Activated T-cell treated with anti-CD3 and anti-CD28 coated beads for 1 hour (primary cell): Measurements from ENCODE around the gene SMARCD2.
"Not testable (repeated sequence)": the region's sequence is repeated elsewhere in the genome, so short reads cannot be mapped to it uniquely, and the experiment has no call there.

ENCODE experiments used
- DNase-seq: peaks from one replicate; pipeline ENCODE4 v3.0.0-alpha.2; 2020; ENCODE audit warnings: low read depth

Gene SMARCD2

DNA sequence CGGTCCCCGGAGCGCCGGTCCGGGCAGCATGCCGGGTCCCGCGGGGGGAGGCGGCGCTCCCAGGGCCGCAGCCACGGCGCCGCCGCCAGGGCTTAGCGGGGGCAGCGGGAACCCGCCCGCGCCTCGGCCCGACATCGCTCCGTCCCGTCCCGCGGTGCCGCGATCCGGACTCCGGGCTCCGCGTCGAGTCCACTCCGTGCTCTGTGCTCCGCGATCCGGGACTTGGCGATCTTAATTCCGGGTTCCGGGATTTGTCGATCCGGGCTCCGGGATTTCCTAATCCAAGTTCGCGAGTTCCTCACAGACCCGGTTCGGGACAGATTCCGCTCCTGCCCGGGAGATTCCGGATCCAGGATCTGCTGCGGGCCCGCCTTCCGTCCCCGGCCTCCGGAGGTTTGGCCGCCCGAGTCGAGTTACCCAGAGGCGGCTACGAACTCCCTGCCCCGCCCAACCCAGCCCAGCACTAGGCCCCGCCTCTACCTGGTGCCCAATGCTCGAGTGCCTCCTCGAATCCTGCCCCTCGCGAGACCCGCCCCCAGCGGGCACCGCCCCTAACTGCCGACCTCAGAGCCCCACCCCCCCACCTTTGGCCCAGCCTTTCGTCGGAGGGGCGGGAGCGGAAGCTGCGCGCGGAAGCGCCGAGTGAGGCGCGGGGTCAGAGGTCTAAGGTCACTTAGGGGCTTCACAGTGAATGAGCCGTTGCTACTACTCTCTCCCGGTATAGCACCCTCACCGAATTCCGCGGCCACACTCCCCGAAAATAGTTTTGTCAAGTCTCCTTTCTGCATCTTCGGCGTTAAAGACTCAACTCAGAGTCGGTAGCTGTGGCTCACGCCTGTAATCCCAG lies at the start of gene SMARCD2:
SMARCD2 (minus strand) TSS at position 146 of the 847 bp plus-strand sequence; CDS start at position 135, 11 bp downstream.
- DNase-seq: peak; percentile 99

DNA sequence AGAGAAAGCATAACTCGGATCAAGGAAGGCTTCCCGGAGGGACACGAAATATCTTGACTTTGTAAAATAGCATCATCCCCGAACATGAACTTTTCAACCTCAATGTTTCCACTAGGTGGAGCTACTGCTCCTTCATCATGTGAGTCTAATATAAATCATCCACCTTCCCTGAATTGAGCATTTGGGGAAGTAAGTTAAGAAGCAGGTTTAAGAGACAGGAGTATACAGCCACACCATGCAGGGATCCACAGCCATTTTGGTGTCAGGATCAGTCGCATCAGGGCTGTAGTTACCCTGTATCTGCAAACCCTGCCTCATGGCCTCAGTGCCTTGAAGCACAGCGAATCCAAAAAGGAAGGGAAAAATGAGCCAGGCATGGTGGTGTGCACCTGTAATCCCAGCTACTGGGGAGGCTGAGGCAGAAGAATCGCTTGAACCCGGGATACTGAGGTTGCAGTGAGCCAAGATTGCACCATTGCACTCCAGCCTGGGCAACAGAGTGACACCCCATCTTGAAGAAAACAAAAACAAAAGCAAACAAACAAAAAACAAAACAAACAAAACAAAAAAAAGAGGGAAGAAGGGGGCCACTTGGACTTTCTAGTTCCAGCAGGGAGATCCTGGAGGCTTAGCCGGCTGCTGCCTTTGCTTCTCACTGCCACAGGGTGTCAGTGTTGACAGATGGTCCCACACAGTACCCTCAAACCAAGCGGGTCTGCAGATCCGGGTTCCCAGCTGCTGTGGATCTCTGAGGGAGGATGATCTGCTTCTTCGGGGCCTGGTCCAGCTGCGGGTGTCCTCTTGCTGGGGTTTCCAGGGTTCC lies 46.8 kb upstream of the SMARCD2 start:
- not testable (repeated sequence) for DNase-seq

GRCh38 chr17:63885119-63885518 lies 42.6 kb upstream of the SMARCD2 start:
- DNase-seq: not testable (repeated sequence)

DNA sequence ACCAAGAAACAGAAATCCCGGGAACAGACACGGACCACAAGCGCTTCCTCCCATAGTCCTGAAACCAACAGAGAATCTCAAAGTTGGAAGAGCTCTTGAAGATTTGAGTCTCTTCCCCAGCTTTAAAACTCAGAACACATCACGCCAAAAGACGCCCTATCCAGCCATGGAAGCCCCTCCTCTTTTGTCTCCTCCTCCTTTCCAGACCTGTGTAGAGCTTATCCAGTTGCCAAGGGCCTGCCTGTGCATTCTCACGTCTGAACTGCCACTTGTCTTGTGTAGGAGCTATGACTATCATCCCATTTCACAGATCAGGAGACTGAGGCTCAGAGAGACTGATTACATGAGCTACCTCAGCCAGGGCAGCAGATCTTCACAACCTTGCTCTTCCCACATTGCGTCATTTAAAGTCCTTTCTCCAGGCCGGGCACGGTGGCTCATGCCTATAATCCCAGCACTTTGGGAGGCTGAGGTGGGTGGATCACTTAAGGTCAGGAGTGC lies 40.2 kb upstream of the SMARCD2 start:
- DNase-seq: not testable (repeated sequence)

- DNase-seq: peak; percentile 49
Measured at GRCh38 chr17:63881935-63882601, 39.6 kb upstream of the SMARCD2 start, which contains the start of gene GH2. Gene GH2 (minus strand): TSS chr17:63881944. CDS start chr17:63881801, 143 bp downstream.

- not testable (repeated sequence) for DNase-seq
Measured at GRCh38 chr17:63881337-63881736, 38.9 kb upstream of the SMARCD2 start.

DNA sequence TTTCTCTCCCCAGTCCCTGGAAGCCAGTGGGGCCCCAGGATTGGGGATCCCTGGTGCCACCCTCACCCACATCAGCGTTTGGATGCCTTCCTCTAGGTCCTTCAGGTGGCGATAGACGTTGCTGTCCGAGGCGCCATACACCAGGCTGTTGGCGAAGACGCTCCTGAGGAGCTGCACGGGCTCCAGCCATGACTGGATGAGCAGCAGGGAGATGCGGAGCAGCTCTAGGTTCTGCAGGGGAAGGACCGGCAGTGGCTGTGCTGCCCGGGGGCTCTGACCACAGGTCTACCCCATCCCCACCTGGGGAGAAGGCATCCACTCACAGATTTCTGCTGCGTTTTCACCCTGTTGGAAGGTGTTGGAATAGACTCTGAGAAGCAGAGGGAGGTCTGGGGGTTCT lies 38.2 kb upstream of the SMARCD2 start:
- no peak for DNase-seq

DNA sequence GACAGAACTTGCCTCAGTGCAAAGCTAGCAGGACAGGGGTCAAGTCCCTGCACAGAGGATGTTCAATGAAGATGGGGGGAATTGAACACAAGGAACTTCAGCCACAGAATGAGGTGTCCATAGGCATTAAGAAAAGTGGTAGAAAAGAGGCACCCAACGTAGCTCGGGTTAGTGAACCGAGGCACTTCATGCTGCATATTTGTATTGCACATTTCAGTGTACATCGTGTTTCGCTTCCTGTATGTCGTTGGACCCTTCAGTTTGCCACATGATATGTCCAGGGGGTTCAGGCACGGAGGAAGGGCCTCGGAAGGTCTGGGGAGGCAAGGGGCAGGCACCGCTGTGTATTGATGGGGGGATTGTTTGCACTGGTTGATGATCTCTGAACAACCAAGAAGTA lies 35.9 kb upstream of the SMARCD2 start:
- not testable (repeated sequence) for DNase-seq

- not testable (repeated sequence) for DNase-seq
Measured at GRCh38 chr17:63874693-63875092, 32.2 kb upstream of the SMARCD2 start.

GRCh38 chr17:63874061-63874626 lies 31.7 kb upstream of the SMARCD2 start:
- DNase-seq: not testable (repeated sequence)

DNA sequence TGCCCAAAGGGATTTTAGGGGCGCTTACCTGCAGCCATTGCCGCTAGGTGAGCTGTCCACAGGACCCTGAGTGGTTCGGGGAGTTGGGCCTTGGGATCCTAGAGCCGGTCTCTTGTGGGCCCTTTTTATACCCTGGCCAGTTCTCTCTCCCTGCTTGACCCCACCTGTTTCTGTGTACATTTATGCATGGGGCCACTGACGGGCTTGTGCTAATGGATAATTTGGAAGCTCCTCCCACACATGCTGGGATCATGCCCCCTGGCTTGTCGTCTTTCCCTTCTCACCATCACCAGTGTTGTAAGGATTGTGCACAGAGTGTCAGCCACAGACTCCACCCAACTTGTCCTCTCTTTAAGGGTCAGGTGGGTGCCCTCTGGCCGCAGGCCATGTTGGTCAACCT lies 31.1 kb upstream of the SMARCD2 start, which contains the start of gene CSH2:
CSH2 (minus strand) TSS at position 101 of the 400 bp plus-strand sequence; CDS start at position 38, 63 bp downstream.
- DNase-seq: not testable (repeated sequence)

- DNase-seq: not testable (repeated sequence)
Measured at GRCh38 chr17:63871646-63872365, 29.3 kb upstream of the SMARCD2 start.

DNA sequence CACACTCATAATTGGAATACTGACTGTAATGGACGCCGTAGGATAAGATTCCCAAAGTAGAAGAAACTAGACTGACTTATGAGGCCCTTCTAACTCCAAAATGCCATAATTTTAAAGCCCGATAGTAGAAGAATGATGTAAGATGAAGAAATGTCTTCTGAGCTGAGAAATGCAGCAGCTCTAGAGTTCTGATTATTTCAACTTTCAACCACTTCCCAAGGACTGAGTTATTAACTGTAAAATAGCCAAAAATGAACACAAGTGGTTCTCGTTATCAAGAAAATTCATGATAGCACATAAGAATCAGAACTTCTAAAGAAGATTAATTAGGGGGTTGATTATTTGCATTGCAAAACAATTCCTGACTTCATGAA lies 27.8 kb upstream of the SMARCD2 start:
- not testable (repeated sequence) for DNase-seq

- not testable (repeated sequence) for DNase-seq
Measured at GRCh38 chr17:63869491-63870291, 27.2 kb upstream of the SMARCD2 start.

- not testable (repeated sequence) for DNase-seq
Measured at GRCh38 chr17:63866625-63867024, 24.1 kb upstream of the SMARCD2 start.

- DNase-seq: no peak
Measured at GRCh38 chr17:63859257-63859656, 16.8 kb upstream of the SMARCD2 start.

DNA sequence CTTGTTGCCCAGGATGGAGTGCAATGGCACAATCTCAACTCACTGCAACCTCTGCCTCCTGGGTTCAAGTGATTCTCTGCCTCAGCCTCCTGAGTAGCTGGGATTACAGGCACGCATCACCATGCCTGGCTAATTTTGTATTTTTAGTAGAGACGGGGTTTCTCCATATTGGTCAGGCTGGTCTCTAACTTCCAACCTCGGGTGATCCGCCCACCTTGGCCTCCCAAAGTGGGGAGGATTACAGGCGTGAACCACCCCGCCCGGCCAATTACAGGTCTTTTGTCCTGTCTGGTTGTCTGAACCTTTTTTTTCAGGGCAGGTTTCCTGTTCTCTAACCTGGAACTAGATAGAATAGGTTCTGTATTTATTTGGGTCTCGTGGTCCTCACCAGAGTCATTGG lies 13.9 kb upstream of the SMARCD2 start:
- not testable (repeated sequence) for DNase-seq

GRCh38 chr17:63855185-63855584 lies 12.7 kb upstream of the SMARCD2 start:
- DNase-seq: no peak

DNA sequence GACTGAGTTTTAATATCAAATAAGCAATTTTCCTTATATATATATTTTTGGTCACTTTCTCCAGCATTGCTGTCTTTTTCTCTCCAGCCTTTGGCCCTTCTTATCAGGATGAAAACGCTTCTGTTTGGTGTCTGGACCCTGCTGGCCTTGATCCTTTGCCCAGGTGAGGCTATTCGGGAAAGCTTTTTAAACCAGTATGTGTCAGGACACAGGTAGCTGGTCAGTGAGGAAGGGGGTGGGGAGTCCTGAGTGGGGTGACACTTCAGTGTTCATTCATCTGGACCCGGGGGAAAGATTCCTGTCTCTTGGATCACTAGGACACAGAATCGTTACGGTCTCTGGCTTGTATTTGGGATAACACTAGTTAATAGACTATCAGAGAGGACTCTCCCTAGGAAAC lies 12.2 kb upstream of the SMARCD2 start:
- no peak for DNase-seq

GRCh38 chr17:63853260-63853659 lies 10.8 kb upstream of the SMARCD2 start:
- DNase-seq: no peak
